ENCODE results near the gene CPNE5. TPM values are rescaled to one million over a fixed set of nuclear protein-coding genes. Genes with fewer than 3 reads are reported as not detected.

The CPNE5 gene
- total RNA-seq, 1 donor from 2014 or later, result 24.9 TPM

- Mint-ChIP-seq H3K4me1 (ENCODE audit: unreplicated experiment) (peaks cover 46% of the 10 kb centered on the region), H3K36me3 (ENCODE audit: low read depth, unreplicated experiment) (peaks cover 22% of the 10 kb centered on the region), H3K27me3 (ENCODE audit: unreplicated experiment) (peaks cover 11% of the 10 kb centered on the region), H3K9me3 (ENCODE audit: unreplicated experiment) (no peaks in the 10 kb centered on the region), H3K4me3 (ENCODE audit: unreplicated experiment) (peak overlapping the region; percentile 86), H3K27ac (ENCODE audit: unreplicated experiment) (peak overlapping the region; percentile 15)
- no peak for TF ChIP-seq CTCF (IDR thresholded peaks at IDR 0.05; ENCODE audit: unreplicated experiment)
- DNase-seq (ENCODE audit: low spot score), result no peak
Measured at GRCh38 chr6:36837686-36838085, 1.6 kb downstream of the CPNE5 start.

GRCh38 chr6:36837022-36837339, 2.3 kb downstream of the CPNE5 start:
- H3K27me3 Mint-ChIP-seq (ENCODE audit: unreplicated experiment), result peaks cover 11% of the 10 kb centered on the region
- H3K36me3 Mint-ChIP-seq (ENCODE audit: low read depth, unreplicated experiment), result peaks cover 22% of the 10 kb centered on the region
- DNase-seq (ENCODE audit: low spot score), result no peak
- no peak overlapping the region for H3K4me3 Mint-ChIP-seq (ENCODE audit: unreplicated experiment)
- no peak overlapping the region for H3K27ac Mint-ChIP-seq (ENCODE audit: unreplicated experiment)
- TF ChIP-seq CTCF (IDR thresholded peaks at IDR 0.05; ENCODE audit: unreplicated experiment), result no peak
- H3K9me3 Mint-ChIP-seq (ENCODE audit: unreplicated experiment), result no peaks in the 10 kb centered on the region
- H3K4me1 Mint-ChIP-seq (ENCODE audit: unreplicated experiment), result peaks cover 42% of the 10 kb centered on the region

GRCh38 chr6:36836111-36837021, 2.9 kb downstream of the CPNE5 start:
- no peak for TF ChIP-seq CTCF (IDR thresholded peaks at IDR 0.05; ENCODE audit: unreplicated experiment)
- Mint-ChIP-seq H3K36me3 (ENCODE audit: low read depth, unreplicated experiment) (peaks cover 22% of the 10 kb centered on the region), H3K9me3 (ENCODE audit: unreplicated experiment) (no peaks in the 10 kb centered on the region), H3K4me1 (ENCODE audit: unreplicated experiment) (peaks cover 42% of the 10 kb centered on the region), H3K27ac (ENCODE audit: unreplicated experiment) (no peak overlapping the region), H3K27me3 (ENCODE audit: unreplicated experiment) (peaks cover 11% of the 10 kb centered on the region), H3K4me3 (ENCODE audit: unreplicated experiment) (no peak overlapping the region)
- DNase-seq (ENCODE audit: low spot score), result no peak

GRCh38 chr6:36834576-36835341, 4.5 kb downstream of the CPNE5 start:
- peaks cover 22% of the 10 kb centered on the region for H3K36me3 Mint-ChIP-seq (ENCODE audit: low read depth, unreplicated experiment)
- H3K9me3 Mint-ChIP-seq (ENCODE audit: unreplicated experiment), result no peaks in the 10 kb centered on the region
- no peak for DNase-seq (ENCODE audit: low spot score)
- H3K4me3 Mint-ChIP-seq (ENCODE audit: unreplicated experiment), result peak overlapping the region; percentile 72
- H3K27me3 Mint-ChIP-seq (ENCODE audit: unreplicated experiment), result peaks cover 6% of the 10 kb centered on the region
- no peak for TF ChIP-seq CTCF (IDR thresholded peaks at IDR 0.05; ENCODE audit: unreplicated experiment)
- H3K4me1 Mint-ChIP-seq (ENCODE audit: unreplicated experiment), result peaks cover 42% of the 10 kb centered on the region
- H3K27ac Mint-ChIP-seq (ENCODE audit: unreplicated experiment), result no peak overlapping the region
